Fibroblast of lung (primary cell): ENCODE data around the gene EDARADD. TPM values are rescaled to one million over a fixed set of nuclear protein-coding genes. Genes with fewer than 3 reads are reported as not detected.

Source experiments
- DNase-seq, 2 donors: peaks; one replicate each; pipeline versions ENCODE4 v3.0.0 to v3.0.0-alpha.2; 2010; ENCODE audit warnings: low read depth in 2 of 2
- H2AFZ ChIP-seq: 2 replicates; pipeline ENCODE4 v1.5.1; 2012; ENCODE audit warnings: low read length, control low read depth, inconsistent platforms
- H3K27ac ChIP-seq: 2 replicates; pipeline ENCODE4 v1.5.1; 2011; ENCODE audit warnings: low read length, control low read depth; ENCODE audit not compliant: insufficient read depth
- H3K27me3 ChIP-seq: 2 replicates; pipeline ENCODE4 v1.5.1; 2011; ENCODE audit warnings: mild to moderate bottlenecking, low read length; ENCODE audit not compliant: control insufficient read depth, insufficient read depth
- H3K36me3 ChIP-seq: 2 replicates; pipeline ENCODE4 v1.5.1; 2011; ENCODE audit warnings: low read length; ENCODE audit not compliant: control insufficient read depth, insufficient read depth
- H3K4me1 ChIP-seq: 2 replicates; pipeline ENCODE4 v1.5.1; 2011; ENCODE audit warnings: low read length; ENCODE audit not compliant: control insufficient read depth, insufficient read depth; ENCODE audit errors: extremely low read depth
- H3K4me2 ChIP-seq: 2 replicates; pipeline ENCODE4 v1.5.1; 2011; ENCODE audit warnings: low read length, control low read depth; ENCODE audit not compliant: insufficient read depth; ENCODE audit errors: extremely low read depth
- H3K4me3 ChIP-seq, 4 experiments: fragments of 200-600 bp in 1 of 4; sonication (generic) in 1 of 4; replicated peaks in 1 of 4; 2 replicates each; pipeline ENCODE4 v1.5.1; 2011 to 2016; ENCODE audit warnings: low read length in 4 of 4, low read depth in 3 of 4, mild to moderate bottlenecking in 3 of 4, control low read depth in 2 of 4, inconsistent platforms in 1 of 4, mixed read lengths in 1 of 4; ENCODE audit not compliant: insufficient read depth in 1 of 4; ENCODE audit errors: control extremely low read depth in 1 of 4
- H3K79me2 ChIP-seq: 2 replicates; pipeline ENCODE4 v1.5.1; 2012; ENCODE audit warnings: mild to moderate bottlenecking, low read length, inconsistent platforms; ENCODE audit not compliant: control insufficient read depth, insufficient read depth
- H3K9ac ChIP-seq: 2 replicates; pipeline ENCODE4 v1.5.1; 2011; ENCODE audit warnings: mild to moderate bottlenecking, low read length, control low read depth; ENCODE audit not compliant: insufficient read depth
- H3K9me3 ChIP-seq: 2 replicates; pipeline ENCODE4 v1.5.1; 2012; ENCODE audit warnings: low read depth, low read length; ENCODE audit not compliant: control insufficient read depth, insufficient read depth
- H4K20me1 ChIP-seq: 2 replicates; pipeline ENCODE4 v1.5.1; 2011; ENCODE audit warnings: low read length; ENCODE audit not compliant: control insufficient read depth, insufficient read depth; ENCODE audit errors: extremely low read depth
- CTCF ChIP-seq, 2 donors: IDR thresholded peaks in 1 of 2; conservative IDR thresholded peaks in 1 of 2; 1 replicate in 1 of 2; 2 replicates in 1 of 2; pipeline ENCODE4 v1.5.1; 2011 to 2012; ENCODE audit warnings: low read length in 2 of 2, control low read depth in 1 of 2, inconsistent platforms in 1 of 2, low read depth in 1 of 2, mild to moderate bottlenecking in 1 of 2
- EZH2 ChIP-seq: IDR thresholded peaks from 2 replicates; pipeline ENCODE4 v1.5.1; 2012; ENCODE audit warnings: low read length, control low read depth, mild to moderate bottlenecking; ENCODE audit errors: missing control alignments
- polyA plus RNA-seq, 2 donors: library from polyadenylated mRNA; depleted of rRNA in 1 of 2; stranded (reverse) in 1 of 2; unstranded in 1 of 2; fragments of >200 nt; gene quantifications; 2 replicates each; pipeline ENCODE4 v1.2.1, GENCODE V29; 2011 to 2012; ENCODE audit warnings: missing spikeins in 1 of 2
- total RNA-seq: library from RNA; depleted of rRNA; stranded (reverse); fragments of >200 nt; gene quantifications from 2 replicates; pipeline ENCODE4 v1.2.1, GENCODE V29; 2014

EDARADD gene
- total and polyA plus RNA-seq, 2 donors (not counting 1 experiment from before 2014, with no cell fraction given): not detected

GRCh38 chr1:236451796-236452373 is 57.8 kb downstream of the EDARADD start:
- no peak overlapping the region for H3K9ac ChIP-seq
- TF ChIP-seq EZH2 (no peak), CTCF (conservative IDR thresholded peaks at IDR 0.05 in 1 of 2, IDR thresholded peaks at IDR 0.05 in 1 of 2; ENCODE audit: low read depth in 1 of 2, low read length in 2 of 2) (peak in 1 of 2 donors; percentile 25)
- no peak overlapping the region for H3K27ac ChIP-seq
- H3K4me3 ChIP-seq: no peak overlapping the region
- H3K27me3 ChIP-seq: no peaks in the 10 kb centered on the region
- DNase-seq: no peak
- no peaks in the 10 kb centered on the region for H3K9me3 ChIP-seq
- H2AFZ ChIP-seq: no peak overlapping the region
- no peak overlapping the region for H3K4me2 ChIP-seq
- no peaks in the 10 kb centered on the region for H3K4me1 ChIP-seq
- no peaks in the 10 kb centered on the region for H3K36me3 ChIP-seq
- H4K20me1 ChIP-seq: no peaks in the 10 kb centered on the region
- no peaks in the 10 kb centered on the region for H3K79me2 ChIP-seq

- no peak overlapping the region for H3K4me3 ChIP-seq
- DNase-seq: no peak
- H3K36me3 ChIP-seq: no peaks in the 10 kb centered on the region
- no peaks in the 10 kb centered on the region for H3K4me1 ChIP-seq
- H4K20me1 ChIP-seq: no peaks in the 10 kb centered on the region
- no peak for TF ChIP-seq EZH2
- TF ChIP-seq CTCF (conservative IDR thresholded peaks at IDR 0.05 in 1 of 2, IDR thresholded peaks at IDR 0.05 in 1 of 2; ENCODE audit: low read depth in 1 of 2, low read length in 2 of 2): no peak
- H3K4me2 ChIP-seq: no peak overlapping the region
- no peaks in the 10 kb centered on the region for H3K9me3 ChIP-seq
- no peak overlapping the region for H3K27ac ChIP-seq
- no peak overlapping the region for H3K9ac ChIP-seq
- no peaks in the 10 kb centered on the region for H3K79me2 ChIP-seq
- no peaks in the 10 kb centered on the region for H3K27me3 ChIP-seq
- no peak overlapping the region for H2AFZ ChIP-seq
Measured at GRCh38 chr1:236455243-236455642, 61.2 kb downstream of the EDARADD start.

- DNase-seq: no peak
- Histone ChIP-seq H2AFZ (no peak overlapping the region), H3K27me3 (no peaks in the 10 kb centered on the region)
Measured at GRCh38 chr1:236457775-236458174, 63.7 kb downstream of the EDARADD start.

More at GRCh38 chr1:236457775-236458174, 63.7 kb downstream of the EDARADD start:
- Histone ChIP-seq H3K4me1 (no peaks in the 10 kb centered on the region), H4K20me1 (no peaks in the 10 kb centered on the region), H3K9me3 (no peaks in the 10 kb centered on the region), H3K4me3 (no peak overlapping the region), H3K27ac (no peak overlapping the region), H3K9ac (no peak overlapping the region), H3K79me2 (no peaks in the 10 kb centered on the region), H3K4me2 (no peak overlapping the region), H3K36me3 (no peaks in the 10 kb centered on the region)
- TF ChIP-seq EZH2 (no peak), CTCF (conservative IDR thresholded peaks at IDR 0.05 in 1 of 2, IDR thresholded peaks at IDR 0.05 in 1 of 2; ENCODE audit: low read depth in 1 of 2, low read length in 2 of 2) (no peak)
